NB4 (cell line): ENCODE measurements around the gene CNKSR3.

Experiments
- DNase-seq: peaks from one replicate; pipeline ENCODE4 v3.0.0; 2010; ENCODE audit warnings: low read depth
- H3K4me3 ChIP-seq: one replicate; pipeline ENCODE4 v1.5.1; 2011; ENCODE audit warnings: mild to moderate bottlenecking, low read depth, low read length, moderate library complexity
- CTCF ChIP-seq: IDR thresholded peaks from one replicate; pipeline ENCODE4 v1.5.1; 2012; ENCODE audit warnings: low read depth, low read length
- MAX ChIP-seq: IDR thresholded peaks from 2 replicates; pipeline ENCODE4 v1.6.1; 2011; ENCODE audit warnings: low read depth, low read length
- MYC ChIP-seq: IDR thresholded peaks from 2 replicates; pipeline ENCODE4 v1.6.1; 2011; ENCODE audit warnings: low read depth, low read length
- POLR2A ChIP-seq: IDR thresholded peaks from 2 replicates; pipeline ENCODE4 v1.6.1; 2011; ENCODE audit warnings: mild to moderate bottlenecking; ENCODE audit not compliant: insufficient read length; ENCODE audit errors: extremely low read depth

Gene CNKSR3

GRCh38 chr6:154491567-154492470 lies 18.7 kb downstream of the CNKSR3 start:
- H3K4me3 ChIP-seq, result no peak overlapping the region

DNA sequence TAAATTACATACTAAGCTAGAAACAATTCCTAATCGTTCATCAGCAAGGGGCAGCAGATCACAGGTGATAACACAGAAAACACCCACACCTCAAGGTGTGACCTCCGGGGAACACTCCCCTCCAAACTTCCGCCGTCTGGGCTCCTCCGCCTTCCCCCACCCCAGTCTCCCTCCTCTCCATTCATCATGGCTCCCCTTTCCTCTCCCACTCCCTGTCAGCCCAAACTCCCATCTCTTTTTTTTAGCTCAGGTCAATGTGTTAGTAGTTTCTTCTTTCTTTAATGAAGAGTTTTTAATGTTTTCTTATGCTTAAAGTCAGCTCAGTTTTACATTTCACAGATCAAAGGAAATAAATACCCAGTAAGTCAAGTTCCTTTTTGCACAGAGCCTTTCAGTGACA lies 20.7 kb downstream of the CNKSR3 start:
- TF ChIP-seq MYC, result no peak
- no peak for TF ChIP-seq CTCF
- TF ChIP-seq POLR2A, result no peak
- TF ChIP-seq MAX, result no peak
- DNase-seq, result no peak
- no peak overlapping the region for H3K4me3 ChIP-seq

More at GRCh38 chr6:154491567-154492470, 18.7 kb downstream of the CNKSR3 start:
- DNase-seq, result no peak
- no peak for TF ChIP-seq POLR2A
- no peak for TF ChIP-seq MAX
- no peak for TF ChIP-seq CTCF
- TF ChIP-seq MYC, result no peak

DNA sequence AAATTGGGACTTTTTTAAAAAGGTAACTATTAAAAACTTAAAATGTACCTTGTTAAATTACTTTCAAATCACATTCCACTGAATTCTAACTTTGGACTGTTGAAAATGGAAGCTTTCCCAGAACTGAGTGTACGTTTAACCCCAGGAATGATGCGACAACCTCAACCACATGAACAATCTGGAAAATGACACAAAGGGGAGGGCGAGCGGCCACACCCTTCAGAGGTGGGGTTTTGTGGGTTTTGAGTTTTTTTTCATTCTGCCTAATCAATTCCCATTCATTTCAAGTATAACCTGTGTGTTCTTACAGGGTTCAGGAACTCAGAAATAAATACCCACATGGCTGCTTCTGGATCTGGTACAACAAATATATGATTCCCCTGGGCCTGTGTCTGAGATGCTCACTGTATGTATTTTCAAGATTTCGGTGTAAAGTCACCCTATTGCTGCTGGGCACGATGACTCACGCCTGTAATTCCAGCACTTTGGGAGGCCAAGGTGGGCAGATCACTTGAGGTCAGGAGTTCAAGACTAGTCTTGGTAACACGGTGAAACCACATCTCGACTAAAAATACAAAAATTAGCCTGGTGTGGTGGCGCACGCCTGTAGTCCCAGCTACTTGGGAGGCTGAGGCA lies 21.6 kb downstream of the CNKSR3 start:
- DNase-seq, result no peak
- no peak for TF ChIP-seq CTCF
- no peak for TF ChIP-seq MAX
- no peak for TF ChIP-seq MYC
- no peak for TF ChIP-seq POLR2A
- no peak overlapping the region for H3K4me3 ChIP-seq

DNA sequence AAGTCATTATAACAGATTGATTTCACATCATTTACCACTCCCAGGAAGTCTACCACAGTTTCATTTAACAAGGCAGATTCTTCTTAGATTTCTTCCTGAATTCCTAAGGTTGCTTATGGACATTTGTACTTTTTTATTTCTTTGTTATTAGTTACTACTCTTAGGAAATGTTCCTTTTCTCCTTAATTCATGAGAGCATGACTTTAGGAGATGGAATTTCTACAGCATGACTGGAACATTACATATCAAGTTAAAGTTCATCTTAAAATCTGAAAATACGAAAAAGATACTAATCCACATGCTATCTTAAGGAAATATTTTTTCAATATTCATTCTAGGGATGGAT lies 22.3 kb downstream of the CNKSR3 start:
- no peak for DNase-seq
- H3K4me3 ChIP-seq, result no peak overlapping the region
- TF ChIP-seq CTCF (no peak), POLR2A (no peak), MYC (no peak), MAX (no peak)

GRCh38 chr6:154487367-154488247 lies 22.9 kb downstream of the CNKSR3 start:
- no peak for DNase-seq
- TF ChIP-seq MAX (no peak), CTCF (no peak), MYC (no peak), POLR2A (no peak)

More at GRCh38 chr6:154487367-154488247, 22.9 kb downstream of the CNKSR3 start:
- no peak overlapping the region for H3K4me3 ChIP-seq
